OCI-M1 (cell line): ENCODE results near the gene ERCC1.
"Not testable (repeated sequence)": the region's sequence is repeated elsewhere in the genome, so short reads cannot be mapped to it uniquely, and the experiment has no call there.

Experiments used
- DNase-seq: peaks from one replicate; lab custom pipeline; 2025; lab: John Stamatoyannopoulos, UW

ERCC1 gene

GRCh38 chr19:45455707-45456499 lies 32.2 kb upstream of the ERCC1 start:
- peak; percentile 65 for DNase-seq

GRCh38 chr19:45451850-45452387 lies 28.2 kb upstream of the ERCC1 start:
- no peak for DNase-seq

GRCh38 chr19:45451131-45451849 lies 27.6 kb upstream of the ERCC1 start:
- DNase-seq = peak; percentile 59

- DNase-seq = no peak
These were observed 26.3 kb upstream of the ERCC1 start for GRCh38 chr19:45450012-45450333.

DNA sequence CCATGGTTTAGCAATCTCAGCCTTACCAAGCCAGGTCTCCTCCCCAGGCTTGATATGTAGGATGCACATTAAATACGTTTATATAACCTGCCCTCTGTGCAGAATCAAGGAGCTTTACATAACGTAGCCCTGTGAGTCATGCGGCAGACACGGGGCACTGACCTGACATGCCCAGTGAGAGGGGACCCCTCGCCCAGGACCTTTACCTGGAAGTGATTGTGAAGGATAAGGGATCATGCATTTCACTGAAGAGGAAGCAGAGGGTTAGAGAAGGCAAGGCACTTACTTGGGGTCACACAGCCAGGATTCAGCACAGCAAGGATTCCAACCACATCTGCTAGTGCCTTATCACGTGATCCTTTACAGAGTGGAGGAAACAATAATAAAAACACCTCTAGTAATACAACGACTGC lies 25.2 kb upstream of the ERCC1 start:
- DNase-seq = no peak

DNA sequence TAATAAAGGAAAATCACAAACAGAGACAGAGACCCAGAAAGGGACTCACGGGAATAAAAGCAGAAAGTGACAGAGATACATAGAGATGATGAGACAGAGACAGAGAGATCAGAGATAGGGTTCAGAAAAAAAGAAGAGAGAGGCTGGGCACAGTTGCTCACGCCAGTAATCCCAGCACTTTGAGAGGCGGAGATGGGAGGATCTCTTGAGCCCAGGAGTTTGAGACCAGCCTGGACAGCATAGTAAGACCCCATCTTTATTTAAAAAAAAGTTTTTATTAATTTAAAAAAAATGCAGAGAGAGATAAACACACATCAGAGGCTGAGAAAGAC lies 24.7 kb upstream of the ERCC1 start:
- DNase-seq = no peak

- no peak for DNase-seq
These were observed 23.2 kb upstream of the ERCC1 start for GRCh38 chr19:45446944-45447343.

DNA sequence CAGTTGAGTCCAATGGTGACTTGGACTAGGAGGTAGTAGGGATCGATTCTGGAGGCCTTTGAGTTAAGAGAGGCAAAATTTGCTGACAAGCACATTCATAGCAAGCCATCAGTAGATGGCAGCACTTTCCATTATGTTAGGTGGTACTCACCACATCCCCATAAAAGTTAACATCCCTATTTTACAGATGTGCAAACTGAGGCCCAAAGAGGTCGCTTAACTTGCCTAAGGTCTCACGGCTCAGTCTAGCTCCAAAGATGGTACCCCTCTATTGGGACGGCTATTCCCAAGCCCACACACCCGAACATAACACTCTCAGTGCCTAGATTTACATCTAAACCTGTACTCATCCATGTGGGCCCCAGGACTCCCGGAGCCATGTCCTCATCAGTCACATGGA lies 22.6 kb upstream of the ERCC1 start:
- DNase-seq = peak; percentile 73

GRCh38 chr19:45445139-45445538 lies 21.4 kb upstream of the ERCC1 start:
- DNase-seq = no peak

DNA sequence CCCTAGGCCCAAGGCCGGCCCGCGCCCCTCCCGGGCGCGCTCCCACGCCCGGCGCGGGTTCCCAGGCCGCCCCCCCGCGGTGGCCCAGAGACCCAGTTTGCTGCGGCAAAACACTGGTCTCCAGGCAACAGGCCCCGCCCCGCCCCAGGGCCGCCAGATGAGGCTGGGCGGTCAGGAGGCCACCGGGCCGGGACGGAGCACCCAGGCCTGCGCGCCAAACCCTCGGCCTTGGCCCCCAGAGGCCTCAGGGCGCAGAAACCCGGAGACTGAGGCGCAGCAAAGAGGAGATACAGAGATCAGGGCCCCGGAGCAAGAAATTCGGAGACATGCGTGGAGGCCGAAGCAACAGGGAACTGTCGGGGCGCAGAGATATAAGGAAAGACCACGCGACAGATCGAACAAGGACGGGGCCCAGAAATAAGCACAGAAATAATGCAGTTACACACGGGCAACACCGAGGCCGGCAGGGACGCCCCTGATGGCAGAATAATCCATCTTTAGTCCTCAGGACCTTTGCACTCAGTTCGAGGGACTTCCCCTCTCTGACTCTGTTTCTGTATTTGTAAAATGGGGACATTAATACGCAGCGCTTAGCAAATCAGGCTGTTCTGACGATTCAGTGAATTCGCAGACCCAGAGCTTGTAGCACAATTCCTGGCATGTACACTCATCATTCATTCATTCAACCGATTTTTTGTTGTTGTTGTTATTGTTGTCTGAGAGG lies 20.8 kb upstream of the ERCC1 start:
- peak; percentile 94 for DNase-seq

GRCh38 chr19:45443462-45444317 lies 20.0 kb upstream of the ERCC1 start:
- DNase-seq = peak; percentile 81

DNA sequence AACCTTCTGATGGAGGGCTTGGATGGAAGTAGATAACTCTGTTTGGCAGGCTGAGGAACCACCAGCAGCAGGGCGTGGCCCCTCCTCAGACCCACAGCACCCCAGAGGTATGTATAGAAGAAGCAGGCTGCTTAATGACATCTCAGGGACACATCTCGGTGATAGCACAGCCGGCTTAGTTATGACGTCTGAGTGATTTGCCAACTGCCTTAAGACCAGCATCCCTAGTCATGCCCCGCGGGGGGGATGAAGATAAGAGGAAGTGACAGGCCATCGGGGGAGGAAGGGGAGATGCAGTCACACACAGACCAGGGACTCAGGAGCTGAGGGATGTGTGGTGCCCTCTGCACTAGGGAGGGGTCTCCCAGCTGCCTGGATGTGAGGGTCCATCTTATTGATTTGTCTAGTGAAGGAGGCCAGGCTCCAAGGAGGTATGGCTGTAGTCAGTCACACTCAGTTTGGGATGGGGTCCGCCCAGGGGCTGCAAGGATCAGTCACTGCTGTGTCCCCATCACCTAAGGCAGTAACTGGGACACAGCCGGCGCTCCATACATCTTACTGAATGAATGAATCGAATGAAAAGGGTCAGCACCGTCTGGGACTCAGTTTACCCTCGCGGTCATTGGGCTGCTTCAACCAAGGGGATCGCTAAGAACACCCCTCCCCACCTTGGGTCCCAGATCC lies 19.2 kb upstream of the ERCC1 start:
- peak; percentile 95 for DNase-seq

GRCh38 chr19:45442408-45442777 lies 18.7 kb upstream of the ERCC1 start:
- DNase-seq = no peak

GRCh38 chr19:45440873-45441654 lies 17.3 kb upstream of the ERCC1 start:
- DNase-seq = peak; percentile 36

GRCh38 chr19:45440259-45440638 lies 16.5 kb upstream of the ERCC1 start:
- DNase-seq = no peak

DNA sequence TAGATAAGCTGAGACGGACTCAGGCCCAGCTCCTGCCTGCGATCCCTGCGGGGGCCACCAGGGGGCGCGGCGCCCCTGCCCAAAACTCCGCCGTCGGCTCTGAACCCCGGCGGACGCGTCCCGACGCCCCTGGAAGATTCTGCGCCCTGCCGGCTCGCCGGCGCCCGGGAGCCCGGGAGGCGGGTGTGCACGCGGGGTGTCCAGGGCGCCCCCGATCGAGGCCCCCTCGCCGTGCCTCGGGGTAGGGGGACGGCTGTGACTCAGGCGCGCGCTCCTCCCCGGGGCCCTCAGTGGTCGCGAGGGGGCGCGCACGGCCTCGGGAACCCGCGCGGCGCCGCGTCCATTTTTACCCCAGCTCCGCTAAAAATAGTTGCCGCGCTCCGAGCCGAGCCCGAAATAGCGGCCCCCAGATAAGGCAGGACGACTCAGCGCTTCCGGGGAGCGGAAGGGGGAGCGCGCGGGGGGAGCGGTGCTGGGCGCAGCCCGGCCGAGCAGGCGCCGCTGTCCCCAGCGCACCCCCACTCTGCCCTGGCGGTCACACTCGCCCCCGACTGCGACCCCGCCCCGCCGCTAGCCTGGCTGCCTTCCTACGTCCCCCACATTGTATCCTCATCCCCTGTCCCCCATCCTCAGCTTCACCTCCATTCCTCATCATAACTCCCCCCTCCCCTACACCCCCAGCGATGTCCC lies 16.0 kb upstream of the ERCC1 start:
- DNase-seq = peak; percentile 93

GRCh38 chr19:45439190-45439568 lies 15.5 kb upstream of the ERCC1 start:
- DNase-seq = no peak

DNA sequence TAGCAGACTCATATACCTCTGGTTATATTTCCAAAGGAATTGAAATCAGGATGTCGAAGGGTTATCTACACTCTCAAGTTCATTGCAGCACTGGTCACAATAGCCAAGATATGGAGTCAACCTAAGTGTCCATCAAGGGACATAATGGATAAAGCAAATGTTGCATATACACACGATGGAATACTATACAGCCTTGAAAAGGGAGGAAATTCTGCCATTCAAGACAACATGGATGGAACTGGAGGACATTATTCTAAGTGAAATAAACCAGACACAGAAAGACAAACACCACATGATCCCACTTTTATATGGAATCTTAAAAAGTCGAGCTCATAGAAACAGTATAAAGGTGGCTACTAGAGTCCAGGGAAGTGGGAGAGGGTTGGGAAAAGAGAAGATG lies 13.6 kb upstream of the ERCC1 start:
- no peak for DNase-seq

GRCh38 chr19:45432543-45432942 lies 8.8 kb upstream of the ERCC1 start:
- not testable (repeated sequence) for DNase-seq

- DNase-seq = peak; percentile 61
These were observed 7.3 kb upstream of the ERCC1 start for GRCh38 chr19:45431008-45431407.
